NCI-H1092 (cell line): ENCODE measurements around the gene TMEM178B.
"Not testable (repeated sequence)": the region's sequence is repeated elsewhere in the genome, so short reads cannot be mapped to it uniquely, and the experiment has no call there.

ENCODE experiments used
- DNase-seq: peaks from one replicate; lab custom pipeline; 2025; lab: John Stamatoyannopoulos, UW

TMEM178B gene

GRCh38 chr7:141358386-141358785 lies 284.5 kb downstream of the TMEM178B start:
- no peak for DNase-seq

- DNase-seq, result no peak
Measured at GRCh38 chr7:141359262-141359661, 285.4 kb downstream of the TMEM178B start.

- DNase-seq, result no peak
Measured at GRCh38 chr7:141359740-141360415, 286.0 kb downstream of the TMEM178B start.

- DNase-seq, result no peak
Measured at GRCh38 chr7:141360416-141360760, 286.5 kb downstream of the TMEM178B start.

- no peak for DNase-seq
Measured at GRCh38 chr7:141360803-141361202, 286.9 kb downstream of the TMEM178B start.

GRCh38 chr7:141361479-141361878 lies 287.6 kb downstream of the TMEM178B start:
- no peak for DNase-seq

- DNase-seq, result no peak
Measured at GRCh38 chr7:141361960-141362359, 288.1 kb downstream of the TMEM178B start.

GRCh38 chr7:141362580-141363435 lies 288.9 kb downstream of the TMEM178B start:
- no peak for DNase-seq

- DNase-seq, result no peak
Measured at GRCh38 chr7:141363748-141364147, 289.9 kb downstream of the TMEM178B start.

GRCh38 chr7:141366091-141366621 lies 292.3 kb downstream of the TMEM178B start:
- DNase-seq, result no peak

- peak; percentile 6 for DNase-seq
Measured at GRCh38 chr7:141369422-141369821, 295.6 kb downstream of the TMEM178B start.

GRCh38 chr7:141370178-141370577 lies 296.3 kb downstream of the TMEM178B start:
- no peak for DNase-seq

GRCh38 chr7:141370650-141371049 lies 296.8 kb downstream of the TMEM178B start:
- no peak for DNase-seq

GRCh38 chr7:141374425-141374824 lies 300.6 kb downstream of the TMEM178B start:
- no peak for DNase-seq

GRCh38 chr7:141375442-141375841 lies 301.6 kb downstream of the TMEM178B start:
- no peak for DNase-seq

- no peak for DNase-seq
Measured at GRCh38 chr7:141377906-141378305, 304.0 kb downstream of the TMEM178B start.

- DNase-seq, result no peak
Measured at GRCh38 chr7:141378405-141378804, 304.5 kb downstream of the TMEM178B start.

- peak; percentile 73 for DNase-seq
Measured at GRCh38 chr7:141381794-141382427, 308.0 kb downstream of the TMEM178B start.

- DNase-seq, result not testable (repeated sequence)
Measured at GRCh38 chr7:141383356-141383755, 309.5 kb downstream of the TMEM178B start.

- DNase-seq, result no peak
Measured at GRCh38 chr7:141386881-141387280, 313.0 kb downstream of the TMEM178B start.

GRCh38 chr7:141387521-141388217 lies 313.8 kb downstream of the TMEM178B start:
- DNase-seq, result no peak
